PC-9 (cell line): ENCODE data around the gene LRRC23. TPM values are rescaled to one million over a fixed set of nuclear protein-coding genes. Genes with fewer than 3 reads are reported as not detected.

Experiments
- Bru-seq: library from RNA; stranded (reverse); fragments of 400-500 nt; gene quantifications from one replicate; lab custom pipeline; 2021; lab: Mats Ljungman, UMichigan
- BruChase-seq, 2 experiments: library from RNA; stranded (reverse); fragments of 400-500 nt; gene quantifications; one replicate each; lab custom pipeline; 2021; lab: Mats Ljungman, UMichigan
- BruUV-seq: library from RNA; stranded (reverse); fragments of 400-500 nt; replicated peaks from 2 replicates; lab custom pipeline; 2021; lab: Mats Ljungman, UMichigan
- CTCF ChIA-PET: fragments of 300-600 bp; sonication (Branson Sonifier 250); formaldehyde crosslinking; loops from one replicate; lab custom pipeline; 2022; ENCODE audit warnings: antibody characterized with exemption; lab: Charles Lee
- POLR2A ChIA-PET: fragments of 300-600 bp; sonication (Branson Sonifier 250); formaldehyde crosslinking; loops from one replicate; lab custom pipeline; 2022; ENCODE audit warnings: antibody characterized with exemption; ENCODE audit not compliant: unreplicated experiment; lab: Charles Lee
- DNase-seq, 2 experiments: peaks; one replicate each; pipeline versions ENCODE4 v3.0.0 to v3.0.0-alpha.2; 2015 to 2022; ENCODE audit warnings: mixed read lengths in 1 of 2
- H2AFZ ChIP-seq: fragments of 200-600 bp; sonication (generic); 2 replicates; pipeline ENCODE4 v1.8.1; 2017; ENCODE audit warnings: antibody characterized with exemption
- H3F3A ChIP-seq: fragments of 200-600 bp; sonication (generic); 2 replicates; pipeline ENCODE4 v1.8.1; 2017; ENCODE audit warnings: antibody characterized with exemption, mild to moderate bottlenecking, low read depth; ENCODE audit not compliant: insufficient read depth
- H3K27ac ChIP-seq: fragments of 200-600 bp; sonication (generic); 2 replicates; pipeline ENCODE4 v1.6.1; 2016; ENCODE audit warnings: mixed run types
- H3K27me3 ChIP-seq: fragments of 200-600 bp; sonication (generic); 2 replicates; pipeline ENCODE4 v1.6.1; 2016; ENCODE audit warnings: low read depth, mixed run types; ENCODE audit not compliant: insufficient read depth
- H3K36me3 ChIP-seq: fragments of 200-600 bp; sonication (generic); 2 replicates; pipeline ENCODE4 v1.6.1; 2016; ENCODE audit warnings: low read depth, mixed run types
- H3K4me1 ChIP-seq: fragments of 200-600 bp; sonication (generic); replicated peaks from 2 replicates; pipeline ENCODE4 v1.6.1; 2016; ENCODE audit warnings: mixed run types; ENCODE audit not compliant: insufficient read depth
- H3K4me2 ChIP-seq: fragments of 200-600 bp; sonication (generic); 2 replicates; pipeline ENCODE4 v1.6.1; 2017; ENCODE audit warnings: mixed run types
- H3K4me3 ChIP-seq: fragments of 200-600 bp; sonication (generic); 2 replicates; pipeline ENCODE4 v1.6.1; 2016; ENCODE audit warnings: mixed run types
- H3K79me2 ChIP-seq: fragments of 200-600 bp; sonication (generic); 2 replicates; pipeline ENCODE4 v1.6.1; 2017; ENCODE audit warnings: low read depth, mixed run types
- H3K9me2 ChIP-seq: fragments of 200-600 bp; sonication (generic); 2 replicates; pipeline ENCODE4 v1.8.1; 2017; ENCODE audit warnings: mild to moderate bottlenecking; ENCODE audit not compliant: insufficient read depth
- H3K9me3 ChIP-seq: fragments of 200-600 bp; sonication (generic); 2 replicates; pipeline ENCODE4 v1.8.1; 2016; ENCODE audit warnings: low read depth; ENCODE audit not compliant: insufficient read depth
- H4K20me1 ChIP-seq: fragments of 200-600 bp; sonication (generic); 2 replicates; pipeline ENCODE4 v1.8.1; 2017; ENCODE audit not compliant: insufficient read depth
- CTCF ChIP-seq: fragments of 200-600 bp; sonication (generic); conservative IDR thresholded peaks from 2 replicates; pipeline ENCODE4 v1.6.1; 2017; ENCODE audit warnings: mixed run types, antibody characterized with exemption, mild to moderate bottlenecking, moderate library complexity
- EZH2 ChIP-seq: fragments of 200-600 bp; sonication (generic); IDR thresholded peaks from 2 replicates; pipeline ENCODE4 v1.8.0; 2017; ENCODE audit warnings: antibody characterized with exemption, low read depth
- intact Hi-C: fragments of 100-400 bp; cut with micrococcal nuclease; formaldehyde crosslinking; loops from one replicate; pipeline ENCODE4 v1.10.0; 2022; ENCODE audit not compliant: unreplicated experiment
- long read RNA-seq: library from polyadenylated mRNA; stranded (forward); transcript quantifications from one replicate; pipeline ENCODE4 v2.0.0, GENCODE V29; 2022
- total RNA-seq: library from RNA; stranded (reverse); gene quantifications from 2 replicates; pipeline ENCODE4 v1.2.3, GENCODE V29; 2021

LRRC23 gene, protein sequence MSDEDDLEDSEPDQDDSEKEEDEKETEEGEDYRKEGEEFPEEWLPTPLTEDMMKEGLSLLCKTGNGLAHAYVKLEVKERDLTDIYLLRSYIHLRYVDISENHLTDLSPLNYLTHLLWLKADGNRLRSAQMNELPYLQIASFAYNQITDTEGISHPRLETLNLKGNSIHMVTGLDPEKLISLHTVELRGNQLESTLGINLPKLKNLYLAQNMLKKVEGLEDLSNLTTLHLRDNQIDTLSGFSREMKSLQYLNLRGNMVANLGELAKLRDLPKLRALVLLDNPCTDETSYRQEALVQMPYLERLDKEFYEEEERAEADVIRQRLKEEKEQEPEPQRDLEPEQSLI
- total RNA-seq (29.3 and 38.8 TPM in 2 replicates), Bru-seq, nascent RNA (percentile 57 among the genes with signal in this experiment), BruChase-seq, experiment 1, labeled RNA remaining after a 2-hour chase (percentile 63 among the genes with signal in this experiment), BruChase-seq, experiment 2, labeled RNA remaining after a 6-hour chase (percentile 66 among the genes with signal in this experiment)
- long read RNA-seq, transcript LRRC23-201 (8 exons, 1,615 nt), result major isoform, 7 of 39 reads
- long read RNA-seq, partial matches to known transcripts, result 8 of 39 reads
- long read RNA-seq, other reads (novel, unspliced or antisense), result 14 of 39 reads

DNA sequence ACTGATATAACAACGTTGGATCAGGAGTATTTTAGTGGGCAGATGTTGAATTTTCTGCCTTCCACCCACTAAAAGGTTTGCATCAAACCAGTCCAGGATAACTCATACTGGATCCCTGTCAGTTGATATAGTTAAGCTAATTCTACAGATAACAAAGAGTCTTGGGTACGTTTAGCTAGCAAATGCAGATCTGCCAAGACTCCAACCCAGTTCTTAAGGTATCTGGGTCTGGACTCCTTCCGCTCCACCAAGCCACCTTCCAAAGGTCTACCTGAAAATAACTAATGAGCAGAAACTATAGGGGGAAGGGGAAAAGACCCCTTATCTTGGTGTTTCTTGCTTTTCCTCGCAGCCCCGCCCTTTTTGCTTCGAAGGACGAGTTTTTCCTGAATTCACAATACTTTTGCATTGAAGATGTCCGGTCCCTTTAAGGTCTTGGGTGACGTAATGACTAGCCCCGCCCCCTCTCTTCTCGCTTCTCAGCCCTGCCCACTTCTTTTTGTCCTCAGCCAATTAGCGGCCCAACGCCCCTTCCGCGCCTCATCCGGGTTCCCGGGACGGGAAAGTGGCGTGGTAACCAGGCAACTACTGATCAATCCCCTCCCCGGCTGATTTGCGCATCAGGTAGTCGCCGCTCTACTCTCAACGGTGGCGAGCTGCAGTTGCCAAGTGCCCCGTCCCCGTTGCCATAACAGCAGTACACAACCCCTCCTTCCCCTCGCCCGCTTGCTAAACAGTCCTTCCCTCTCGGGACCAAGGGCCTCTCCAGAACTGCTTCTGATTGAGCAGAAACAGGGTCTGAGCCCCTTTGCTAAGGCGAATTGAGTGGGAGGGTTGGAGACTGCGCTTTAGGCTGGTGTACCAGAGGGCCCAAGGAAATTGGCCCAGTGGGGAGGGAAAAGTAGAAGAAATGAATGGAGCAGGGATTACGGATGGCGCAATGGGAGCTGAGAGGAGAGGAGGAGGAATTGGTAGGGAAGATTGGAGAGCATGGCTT is at the start of gene LRRC23:
TSS of gene LRRC23 (plus strand) at position 543 of the 997 bp plus-strand sequence. CDS start 812 bp downstream, outside the sequence.
- peak within 1 kb of the TSS; percentile 86 for H3K4me3 ChIP-seq
- peaks cover 22% of the 10 kb centered on the region for H3K4me1 ChIP-seq
- peak within 1 kb of the TSS; percentile 97 for H2AFZ ChIP-seq
- H3K4me2 ChIP-seq, result peak within 1 kb of the TSS; percentile 97
- H3K9me3 ChIP-seq, result no peaks in the 10 kb centered on the region
- H3F3A ChIP-seq, result peaks cover 31% of the 10 kb centered on the region; the same call in 1 of the 2 replicates
- H3K79me2 ChIP-seq, result no peaks in the 10 kb centered on the region
- H4K20me1 ChIP-seq, result no peaks in the 10 kb centered on the region
- H3K36me3 ChIP-seq, result no peaks in the 10 kb centered on the region
- H3K27ac ChIP-seq, result 0 out of 2 replicates have a peak within 1 kb of the TSS, but pooled peaks have one; percentile 1
- BruUV-seq, result TSS peak; percentile 57
- CTCF ChIA-PET, result interaction anchor here (0.7 to 2.2 kb wide), 3 partner anchors 13 to 32 kb away, joined by 3 to 14 read pairs (median 7); partner anchors contain the start of gene SPSB2
- POLR2A ChIA-PET, result interaction anchor here (0.7 to 1.0 kb wide), 3 partner anchors 32 to 138 kb away, joined by 5 to 16 read pairs (median 9); partner anchors contain the start of genes PTMS and SPSB2
- H3K27me3 ChIP-seq, result no peaks in the 10 kb centered on the region
- DNase-seq, result peak; percentile 93 to 98
- intact Hi-C loops, result loop anchor here (2.0 kb wide), 1 partner anchor 52 kb away; the partner anchor contains the start of gene USP5
- no peak for TF ChIP-seq CTCF
- TF ChIP-seq EZH2, result no peak
- H3K9me2 ChIP-seq, result no peaks in the 10 kb centered on the region

DNA sequence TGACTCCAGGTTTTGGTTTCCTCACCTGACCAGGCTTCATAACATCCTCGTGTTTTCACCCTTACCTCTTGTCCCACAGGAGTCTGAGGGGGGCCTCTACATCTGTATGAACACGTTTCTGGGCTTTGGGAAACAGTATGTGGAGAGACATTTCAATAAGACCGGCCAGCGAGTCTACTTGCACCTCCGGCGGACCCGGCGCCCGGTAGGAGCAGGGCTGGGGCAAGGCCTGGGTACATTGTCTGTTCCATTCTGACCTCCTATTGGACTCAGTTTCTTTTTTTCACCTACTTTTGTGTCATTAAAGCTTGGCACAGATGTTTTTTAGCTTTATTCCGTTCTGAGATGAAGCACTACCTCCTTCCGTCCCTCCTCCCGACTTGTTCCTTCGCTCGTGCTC is 49.3 kb upstream of the LRRC23 start:
- POLR2A ChIA-PET, result no interaction called here
- no peaks in the 10 kb centered on the region for H3K9me2 ChIP-seq
- H3K9me3 ChIP-seq, result no peaks in the 10 kb centered on the region
- no peak overlapping the region for H2AFZ ChIP-seq
- H3K27me3 ChIP-seq, result no peaks in the 10 kb centered on the region
- TF ChIP-seq EZH2, result no peak
- TF ChIP-seq CTCF, result no peak
- H3K4me3 ChIP-seq, result no peak overlapping the region
- intact Hi-C loops, result no loop called here
- H3K4me1 ChIP-seq, result peaks cover 17% of the 10 kb centered on the region
- peaks cover 30% of the 10 kb centered on the region for H3K36me3 ChIP-seq
- DNase-seq, result no peak
- no TSS peak for BruUV-seq
- H4K20me1 ChIP-seq, result peaks cover 10% of the 10 kb centered on the region; the same call in 1 of the 2 replicates
- CTCF ChIA-PET, result interaction anchor here (0.6 kb wide), 1 partner anchor 37 kb away, joined by 3 read pairs; no protein-coding TSS in a partner anchor
- H3K27ac ChIP-seq, result no peak overlapping the region
- peaks cover 15% of the 10 kb centered on the region; the same call in 1 of the 2 replicates for H3F3A ChIP-seq
- H3K79me2 ChIP-seq, result peaks cover 36% of the 10 kb centered on the region
- H3K4me2 ChIP-seq, result no peak overlapping the region
